OCI-M1 (cell line): ENCODE measurements around the gene ABHD12.

Source experiments
- DNase-seq: peaks from one replicate; lab custom pipeline; 2025; lab: John Stamatoyannopoulos, UW

Gene ABHD12

GRCh38 chr20:25380945-25381614 lies 9.6 kb downstream of the ABHD12 start:
- no peak for DNase-seq

- DNase-seq: no peak
Measured at GRCh38 chr20:25378884-25379733, 11.5 kb downstream of the ABHD12 start.

DNA sequence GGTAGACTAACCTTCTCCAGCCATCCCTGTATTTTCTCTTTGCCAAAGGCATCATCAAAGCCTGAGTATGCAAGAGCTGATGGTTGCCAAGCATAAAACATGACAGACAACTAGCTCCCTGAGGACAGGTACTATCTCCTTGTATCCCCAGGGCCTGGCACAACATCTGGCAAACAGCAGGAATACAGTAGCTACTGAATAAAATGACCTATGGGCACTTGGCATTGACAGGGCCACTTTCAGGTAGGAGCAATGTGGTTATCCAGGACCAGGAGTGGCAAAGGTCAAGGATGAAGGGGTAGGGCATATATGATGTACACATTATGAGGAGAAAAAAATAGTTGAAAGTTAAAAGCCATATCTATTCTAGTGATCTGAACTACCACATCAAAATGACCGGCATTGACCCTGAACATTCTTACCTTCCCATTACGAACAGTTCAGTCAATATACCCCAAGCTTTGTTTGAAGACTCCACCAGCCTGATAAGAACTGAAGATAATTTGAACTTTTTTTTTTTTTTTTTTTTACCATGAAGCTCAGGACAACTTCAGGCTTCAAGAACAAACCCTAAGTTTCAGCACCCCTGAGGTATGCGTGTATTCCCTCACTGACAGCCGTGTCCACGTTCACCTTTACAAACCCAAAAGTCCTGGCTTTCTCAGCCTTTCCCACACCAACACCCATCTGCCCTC lies 12.3 kb downstream of the ABHD12 start:
- no peak for DNase-seq

GRCh38 chr20:25376886-25377285 lies 13.7 kb downstream of the ABHD12 start:
- no peak for DNase-seq

- DNase-seq: no peak
Measured at GRCh38 chr20:25376236-25376635, 14.4 kb downstream of the ABHD12 start.

DNA sequence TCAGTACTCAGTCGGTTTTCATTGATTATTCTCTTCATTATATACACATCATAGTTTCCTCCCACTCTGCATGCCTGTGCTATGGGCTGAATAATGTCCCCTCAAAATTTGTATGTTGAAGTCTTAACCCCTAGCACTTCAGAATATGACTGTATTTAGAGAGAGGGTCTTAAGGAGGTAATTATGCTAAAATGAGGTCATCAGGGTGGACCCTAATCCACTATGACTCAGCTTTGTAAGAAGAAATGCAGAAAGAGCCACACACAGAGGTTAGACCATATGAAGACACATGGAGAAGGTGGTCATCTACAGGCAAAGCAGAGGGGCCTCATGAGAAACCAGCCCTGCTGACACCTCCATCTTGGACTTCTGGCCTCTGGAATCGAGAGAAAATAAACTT lies 15.8 kb downstream of the ABHD12 start:
- DNase-seq: no peak

DNA sequence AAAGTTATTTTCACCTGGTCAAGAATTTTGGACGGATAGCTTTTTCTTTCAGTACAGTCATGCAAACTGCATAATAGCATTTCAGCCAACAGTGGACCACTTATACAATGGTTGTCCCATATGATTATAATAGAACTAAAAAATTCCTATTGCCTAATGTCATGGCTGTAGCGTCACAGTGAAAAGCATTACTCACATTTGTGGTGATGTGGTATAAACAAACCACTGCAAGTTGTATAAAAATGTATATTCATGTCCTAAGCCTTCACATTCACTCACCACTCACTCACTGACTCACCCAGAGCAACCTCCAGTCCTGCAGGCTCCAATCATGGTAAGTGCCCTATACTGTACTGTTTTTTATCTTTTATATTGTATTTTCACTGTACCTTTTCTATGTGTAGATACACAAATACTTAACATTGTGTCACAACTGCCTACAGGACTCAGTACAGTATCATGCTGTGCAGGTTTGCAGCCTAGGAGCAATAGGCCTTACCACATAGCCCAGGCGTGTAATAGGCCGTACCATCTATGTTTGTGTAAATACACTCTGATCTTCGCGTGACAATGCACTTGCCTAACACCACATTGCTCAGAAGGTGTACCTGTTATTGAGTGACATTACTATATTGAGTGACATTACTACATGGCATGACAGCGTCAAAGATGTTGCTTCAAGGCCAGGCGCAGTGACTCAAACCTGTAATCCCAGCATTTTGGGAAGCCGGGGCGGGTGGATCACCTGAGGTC lies 17.9 kb downstream of the ABHD12 start:
- no peak for DNase-seq

GRCh38 chr20:25369971-25370370 lies 20.7 kb downstream of the ABHD12 start:
- no peak for DNase-seq

GRCh38 chr20:25369529-25369928 lies 21.1 kb downstream of the ABHD12 start:
- DNase-seq: no peak

- no peak for DNase-seq
Measured at GRCh38 chr20:25368976-25369375, 21.7 kb downstream of the ABHD12 start.

DNA sequence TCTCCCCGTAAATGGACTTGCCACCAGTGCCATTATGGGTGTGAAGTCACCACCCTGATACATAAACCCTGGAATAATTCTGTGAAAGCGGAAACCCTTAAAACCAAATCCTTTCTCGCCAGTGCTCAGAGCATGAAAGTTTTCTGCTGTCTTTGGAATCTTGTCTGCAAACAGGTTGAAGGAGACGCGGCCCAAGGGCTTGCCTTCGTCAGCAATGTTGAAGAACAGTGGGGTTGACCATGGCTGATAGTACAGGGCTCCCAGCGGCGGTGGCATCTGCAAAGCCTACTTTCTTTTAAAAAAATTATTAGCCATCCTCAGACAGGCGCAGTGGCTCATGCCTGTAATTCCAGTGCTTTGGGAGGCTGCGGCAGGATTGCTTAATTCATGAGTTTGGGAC lies 22.1 kb downstream of the ABHD12 start:
- DNase-seq: no peak

GRCh38 chr20:25364879-25365699 lies 25.5 kb downstream of the ABHD12 start:
- DNase-seq: no peak

GRCh38 chr20:25364180-25364788 lies 26.4 kb downstream of the ABHD12 start:
- no peak for DNase-seq

DNA sequence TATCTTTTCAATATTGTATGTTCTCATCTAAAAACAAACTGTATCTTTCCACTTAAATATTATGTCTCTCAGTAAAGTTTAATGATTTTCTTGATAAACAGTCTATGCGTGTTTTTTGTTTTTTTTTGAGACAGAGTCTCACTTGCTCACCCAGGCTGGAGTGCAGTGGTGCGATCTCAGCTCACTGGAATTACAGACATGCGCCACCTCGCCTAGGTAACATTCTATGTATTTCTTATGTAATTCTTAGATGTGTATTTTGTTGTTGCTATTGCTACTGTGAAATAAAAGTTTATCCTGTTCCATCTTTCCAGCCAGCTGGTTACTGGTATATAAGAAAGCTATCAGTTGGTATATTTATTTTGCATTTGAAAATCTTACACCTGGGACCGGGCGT lies 29.4 kb downstream of the ABHD12 start:
- no peak for DNase-seq

GRCh38 chr20:25360631-25361286 lies 29.9 kb downstream of the ABHD12 start:
- peak; percentile 14 for DNase-seq

DNA sequence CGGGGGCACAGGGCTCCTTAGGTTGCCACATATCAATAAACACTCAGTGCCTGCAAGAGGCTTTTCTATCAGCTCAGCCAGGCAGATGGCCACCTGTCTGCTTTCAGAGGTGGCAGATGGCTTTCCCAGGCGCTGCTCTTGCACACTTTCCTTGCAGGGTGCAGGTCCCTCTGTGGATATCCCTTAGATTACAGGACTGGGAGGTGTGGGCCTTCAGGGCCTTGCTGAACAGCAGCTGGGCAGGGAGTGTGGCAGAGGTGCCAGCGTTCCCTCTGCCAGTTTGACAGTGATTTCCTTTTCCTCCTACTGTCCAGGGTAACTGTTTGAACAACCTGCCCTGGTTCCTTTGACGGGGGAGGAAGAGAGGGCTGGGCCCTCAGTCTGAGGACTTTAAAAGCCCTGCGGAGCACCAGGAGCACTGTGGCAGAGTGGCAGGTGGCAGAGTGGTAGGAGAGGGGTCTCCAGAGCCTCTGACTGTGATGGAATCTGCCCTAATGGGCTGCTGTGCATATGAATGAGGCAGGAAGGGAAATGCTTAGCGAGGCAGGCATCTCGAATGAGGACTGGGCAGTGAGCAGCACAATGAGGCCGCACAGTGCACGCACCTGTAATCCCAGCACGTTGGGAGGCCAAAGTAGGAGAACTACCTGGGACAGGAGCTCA lies 34.2 kb downstream of the ABHD12 start:
- DNase-seq: no peak

- no peak for DNase-seq
Measured at GRCh38 chr20:25355866-25356265, 34.8 kb downstream of the ABHD12 start.

DNA sequence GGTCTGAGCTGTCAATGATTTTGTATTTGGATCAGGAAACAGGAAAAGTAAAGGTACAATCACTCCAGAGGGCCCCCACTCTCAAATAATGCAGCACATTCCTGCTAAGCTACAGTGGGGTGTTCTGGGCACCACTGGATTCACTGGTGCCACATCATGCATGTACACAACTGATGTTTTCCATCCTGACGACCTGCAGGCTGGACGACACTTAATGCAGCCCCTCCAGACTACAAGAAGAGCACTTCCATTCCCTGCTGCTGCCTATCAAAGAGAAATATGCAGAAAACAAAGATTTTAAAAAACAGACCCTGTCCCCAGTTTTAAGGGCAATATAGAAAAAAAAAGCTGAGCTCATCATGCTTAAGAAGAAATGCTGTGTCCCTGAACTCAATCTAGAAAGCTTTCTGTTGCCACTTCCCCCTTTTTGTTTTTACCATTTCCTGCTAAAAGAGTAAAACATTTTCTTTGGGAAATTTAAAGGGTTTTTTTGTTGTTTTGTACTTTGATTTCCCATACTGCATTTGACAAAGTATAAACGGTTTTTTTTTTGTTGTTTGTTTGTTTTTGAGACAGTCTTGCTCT lies 35.5 kb downstream of the ABHD12 start:
- peak; percentile 2 for DNase-seq
